Coronary artery (tissue), 2 donors: ENCODE measurements around the gene HTT.

Experiments
- DNase-seq: peaks from one replicate; pipeline ENCODE4 v3.0.0-alpha.2; 2017; ENCODE audit warnings: low spot score
- H3K27ac ChIP-seq, 2 donors: fragments of 200-600 bp; sonication (generic); one replicate each; pipeline ENCODE4 v1.5.1; 2016 to 2019
- H3K4me3 ChIP-seq: fragments of 200-600 bp; sonication (generic); 2 replicates; pipeline ENCODE4 v1.5.1; 2016; ENCODE audit warnings: mild to moderate bottlenecking, moderate library complexity
- CTCF ChIP-seq: fragments of 200-600 bp; sonication (generic); IDR thresholded peaks from one replicate; pipeline ENCODE4 v1.5.1; 2019; ENCODE audit warnings: antibody characterized with exemption

Gene HTT

GRCh38 chr4:3034231-3034630, 40.2 kb upstream of the HTT start:
- TF ChIP-seq CTCF: no peak
- DNase-seq: no peak
- Histone ChIP-seq H3K4me3 (no peak overlapping the region), H3K27ac (no peak overlapping the region)

- no peak for TF ChIP-seq CTCF
- no peak overlapping the region for H3K4me3 ChIP-seq
- DNase-seq: no peak
- no peak overlapping the region for H3K27ac ChIP-seq
These were observed 39.2 kb upstream of the HTT start for GRCh38 chr4:3035249-3035648.

- Histone ChIP-seq H3K27ac (no peak overlapping the region), H3K4me3 (no peak overlapping the region)
- TF ChIP-seq CTCF: no peak
- DNase-seq: no peak
These were observed 38.8 kb upstream of the HTT start for GRCh38 chr4:3035674-3036073.

- TF ChIP-seq CTCF: no peak
- no peak overlapping the region for H3K4me3 ChIP-seq
- peak; percentile 67 for DNase-seq
- H3K27ac ChIP-seq: no peak overlapping the region
These were observed 38.1 kb upstream of the HTT start for GRCh38 chr4:3036131-3036952.

GRCh38 chr4:3037957-3038461, 36.5 kb upstream of the HTT start:
- peak; percentile 74 for DNase-seq
- peak overlapping the region; percentile 53 for H3K4me3 ChIP-seq

GRCh38 chr4:3039706-3040366, 34.6 kb upstream of the HTT start:
- H3K27ac ChIP-seq: no peak overlapping the region
- no peak for TF ChIP-seq CTCF
- peak; percentile 43 for DNase-seq
- H3K4me3 ChIP-seq: no peak overlapping the region

More at GRCh38 chr4:3037957-3038461, 36.5 kb upstream of the HTT start:
- no peak for TF ChIP-seq CTCF
- no peak overlapping the region for H3K27ac ChIP-seq
